ENCODE results near the gene PNPT1.
"Not testable (repeated sequence)": the region's sequence is repeated elsewhere in the genome, so short reads cannot be mapped to it uniquely, and the experiment has no call there.

Gene PNPT1

DNA sequence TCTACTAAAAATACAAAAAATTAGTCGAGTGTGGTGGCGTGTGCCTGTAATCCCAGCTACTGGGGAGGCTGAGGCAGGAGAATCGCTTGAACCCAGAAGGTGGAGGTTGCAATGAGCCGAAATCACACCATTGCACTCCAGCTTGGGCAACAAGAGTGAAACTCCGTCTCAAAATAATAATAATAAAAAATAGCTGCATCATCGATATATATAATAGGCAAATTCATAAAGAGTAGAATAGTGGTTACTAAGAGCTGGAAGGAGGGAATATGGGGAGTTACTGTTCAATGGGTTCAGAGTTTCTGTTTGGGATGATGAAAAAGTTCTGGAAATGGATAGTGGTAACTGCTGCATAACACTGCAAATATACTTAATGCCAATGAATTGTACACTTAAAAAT, 96.8 kb downstream of the PNPT1 start:
- DNase-seq (ENCODE audit: low read depth): not testable (repeated sequence)

- no peak for DNase-seq (ENCODE audit: low read depth)
Observed at GRCh38 chr2:55595536-55595935, 98.1 kb downstream of the PNPT1 start.

- DNase-seq (ENCODE audit: low read depth): no peak
Observed at GRCh38 chr2:55592130-55592529, 101.5 kb downstream of the PNPT1 start.

DNA sequence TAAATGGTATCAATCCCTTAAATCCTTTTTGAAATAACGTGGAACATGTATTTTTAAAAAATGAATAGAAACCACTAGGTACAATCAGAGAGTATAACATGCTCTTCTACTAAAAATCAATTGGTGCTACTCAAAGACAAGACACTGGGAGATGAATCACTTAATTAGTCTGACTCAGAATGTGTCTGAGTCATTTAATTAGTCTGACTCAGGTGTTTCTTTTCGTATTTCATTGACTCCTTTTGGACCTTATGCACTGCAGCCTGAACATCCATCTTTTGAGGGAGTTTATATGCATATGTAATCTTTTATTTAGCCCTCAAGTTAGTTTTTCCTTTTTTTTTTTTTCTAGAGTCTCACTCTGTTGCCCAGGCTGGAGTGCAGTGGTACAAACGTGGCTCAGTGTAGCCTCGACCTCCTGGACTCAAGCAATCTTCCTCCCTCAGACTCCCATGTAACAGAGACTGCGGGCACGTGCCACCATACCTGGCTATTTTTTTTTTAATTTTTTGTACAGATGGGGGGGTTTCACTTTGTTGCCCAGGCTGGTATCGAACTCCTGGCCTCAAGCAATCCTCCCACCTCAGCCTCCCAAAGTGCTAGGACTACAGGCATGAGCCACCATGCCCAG, 102.7 kb downstream of the PNPT1 start:
- peak; percentile 54 for DNase-seq (ENCODE audit: low read depth)

DNA sequence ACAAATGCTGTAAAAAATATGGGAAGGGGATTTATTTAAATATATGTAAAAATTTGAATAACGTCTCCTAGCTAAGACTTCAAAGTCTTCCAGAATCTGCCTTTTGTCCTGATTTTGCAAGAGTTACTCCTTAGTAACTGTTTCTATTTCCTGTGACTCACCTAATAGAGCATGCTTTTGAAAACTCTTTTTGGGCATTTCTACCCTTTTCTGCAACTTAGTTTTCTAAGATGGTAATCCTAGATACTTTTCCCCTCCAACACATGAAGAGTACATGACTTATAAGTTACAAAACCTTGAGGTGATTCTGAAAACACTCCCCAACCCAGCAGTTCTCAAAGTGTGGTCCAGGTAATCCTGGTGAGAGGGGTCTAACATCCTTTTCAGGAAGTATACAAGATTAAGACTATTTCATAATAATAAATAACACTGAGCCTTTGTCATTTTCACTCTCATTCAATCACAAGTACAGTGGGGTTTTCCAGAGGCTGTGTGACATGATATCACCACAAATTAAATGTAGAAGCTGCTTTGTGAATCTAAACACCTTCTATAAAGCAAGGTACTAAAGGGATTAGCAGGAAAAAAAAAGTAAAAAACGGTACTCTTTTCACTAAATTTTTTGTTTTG, 108.1 kb downstream of the PNPT1 start:
- DNase-seq (ENCODE audit: low read depth): peak; percentile 68

All from stromal cell of bone marrow (primary cell).